Endometrium (tissue), 2 donors: ENCODE data around the gene NIPBL.
"Not testable (repeated sequence)": the region's sequence is repeated elsewhere in the genome, so short reads cannot be mapped to it uniquely, and the experiment has no call there.

Experiments used
- FAIRE-seq: peaks from 2 replicates; lab custom pipeline; 2012; peaks lifted over from hg19 to GRCh38; lab: Jason Lieb, UNC
- donor health status: control.
- donor health status: control.

Gene NIPBL

GRCh38 chr5:36904677-36905076 is 28.1 kb downstream of the NIPBL start:
- FAIRE-seq, result no peak

GRCh38 chr5:36908544-36909260 is 32.1 kb downstream of the NIPBL start:
- no peak for FAIRE-seq

GRCh38 chr5:36915653-36916052 is 39.1 kb downstream of the NIPBL start:
- FAIRE-seq, result no peak

GRCh38 chr5:36916614-36917013 is 40.0 kb downstream of the NIPBL start:
- not testable (repeated sequence) for FAIRE-seq

GRCh38 chr5:36917358-36917757 is 40.8 kb downstream of the NIPBL start:
- not testable (repeated sequence) for FAIRE-seq

GRCh38 chr5:36919238-36919637 is 42.7 kb downstream of the NIPBL start:
- no peak for FAIRE-seq

GRCh38 chr5:36919650-36920049 is 43.1 kb downstream of the NIPBL start:
- FAIRE-seq, result no peak

GRCh38 chr5:36928947-36929346 is 52.4 kb downstream of the NIPBL start:
- FAIRE-seq, result peak; percentile 71

- FAIRE-seq, result no peak
Measured at GRCh38 chr5:36929438-36929837, 52.9 kb downstream of the NIPBL start.

- no peak for FAIRE-seq
Measured at GRCh38 chr5:36932056-36932455, 55.5 kb downstream of the NIPBL start.

GRCh38 chr5:36932699-36933098 is 56.1 kb downstream of the NIPBL start:
- FAIRE-seq, result no peak

- no peak for FAIRE-seq
Measured at GRCh38 chr5:36934740-36935356, 58.3 kb downstream of the NIPBL start.

GRCh38 chr5:36935805-36936204 is 59.2 kb downstream of the NIPBL start:
- FAIRE-seq, result no peak

GRCh38 chr5:36936309-36936708 is 59.7 kb downstream of the NIPBL start:
- FAIRE-seq, result no peak

- FAIRE-seq, result no peak
Measured at GRCh38 chr5:36938129-36938528, 61.6 kb downstream of the NIPBL start.

- FAIRE-seq, result peak; percentile 77
Measured at GRCh38 chr5:36939969-36940858, 63.6 kb downstream of the NIPBL start.

- FAIRE-seq, result no peak
Measured at GRCh38 chr5:36943584-36943983, 67.0 kb downstream of the NIPBL start.

- FAIRE-seq, result no peak
Measured at GRCh38 chr5:36944024-36944423, 67.5 kb downstream of the NIPBL start.

GRCh38 chr5:36944607-36945225 is 68.1 kb downstream of the NIPBL start:
- FAIRE-seq, result peak; percentile 89

- no peak for FAIRE-seq
Measured at GRCh38 chr5:36945687-36946086, 69.1 kb downstream of the NIPBL start.

GRCh38 chr5:36946101-36946500 is 69.5 kb downstream of the NIPBL start:
- no peak for FAIRE-seq

GRCh38 chr5:36948041-36948440 is 71.5 kb downstream of the NIPBL start:
- no peak for FAIRE-seq
